Mammary epithelial cell (primary cell): ENCODE data around the gene IL12RB2.

Source experiments
- EZH2 ChIP-seq: IDR thresholded peaks from 2 replicates; pipeline ENCODE4 v1.6.1; 2012; ENCODE audit warnings: low read length, inconsistent platforms, borderline replicate concordance
- TF ChIP-seq, protein P1 (sequence below), 2 donors: IDR thresholded peaks in 1 of 2; conservative IDR thresholded peaks in 1 of 2; 2 replicates each; pipeline ENCODE4 v1.5.1; 2011 to 2012; ENCODE audit warnings: inconsistent platforms in 2 of 2, low read length in 2 of 2, mild to moderate bottlenecking in 2 of 2, control low read depth in 1 of 2, low read depth in 1 of 2; ENCODE audit not compliant: insufficient read depth in 1 of 2; ENCODE audit errors: extremely low read depth in 1 of 2

DNA sequence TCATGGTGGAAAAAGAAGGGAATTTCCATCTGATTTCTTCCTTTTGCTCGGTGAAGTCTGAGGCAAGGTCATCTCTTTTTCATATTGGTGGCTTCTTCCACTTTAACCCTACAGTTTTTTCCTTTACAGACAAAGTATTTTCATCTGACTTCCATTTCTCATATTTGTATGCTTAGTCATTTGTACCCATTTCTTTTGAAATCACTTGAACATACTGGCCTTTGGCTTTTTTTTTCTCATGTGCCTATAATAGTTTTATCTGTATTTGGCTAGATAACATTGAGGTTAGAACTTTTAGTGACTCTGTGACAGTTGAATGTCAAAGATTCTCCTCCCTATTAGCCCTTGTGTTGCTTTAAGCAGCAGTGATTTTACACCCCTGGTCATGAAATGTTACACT lies 27.7 kb downstream of the IL12RB2 start:
- TF ChIP-seq, protein P1, sequence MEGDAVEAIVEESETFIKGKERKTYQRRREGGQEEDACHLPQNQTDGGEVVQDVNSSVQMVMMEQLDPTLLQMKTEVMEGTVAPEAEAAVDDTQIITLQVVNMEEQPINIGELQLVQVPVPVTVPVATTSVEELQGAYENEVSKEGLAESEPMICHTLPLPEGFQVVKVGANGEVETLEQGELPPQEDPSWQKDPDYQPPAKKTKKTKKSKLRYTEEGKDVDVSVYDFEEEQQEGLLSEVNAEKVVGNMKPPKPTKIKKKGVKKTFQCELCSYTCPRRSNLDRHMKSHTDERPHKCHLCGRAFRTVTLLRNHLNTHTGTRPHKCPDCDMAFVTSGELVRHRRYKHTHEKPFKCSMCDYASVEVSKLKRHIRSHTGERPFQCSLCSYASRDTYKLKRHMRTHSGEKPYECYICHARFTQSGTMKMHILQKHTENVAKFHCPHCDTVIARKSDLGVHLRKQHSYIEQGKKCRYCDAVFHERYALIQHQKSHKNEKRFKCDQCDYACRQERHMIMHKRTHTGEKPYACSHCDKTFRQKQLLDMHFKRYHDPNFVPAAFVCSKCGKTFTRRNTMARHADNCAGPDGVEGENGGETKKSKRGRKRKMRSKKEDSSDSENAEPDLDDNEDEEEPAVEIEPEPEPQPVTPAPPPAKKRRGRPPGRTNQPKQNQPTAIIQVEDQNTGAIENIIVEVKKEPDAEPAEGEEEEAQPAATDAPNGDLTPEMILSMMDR (conservative IDR thresholded peaks at IDR 0.05 in 1 of 2, IDR thresholded peaks at IDR 0.05 in 1 of 2; ENCODE audit: extremely low read depth in 1 of 2, insufficient read depth in 1 of 2, low read depth in 1 of 2, low read length in 2 of 2), result no peak
- no peak for TF ChIP-seq EZH2
